Measurements from ENCODE around the gene FBN2.
A peak's percentile ranks its signal among the peaks of the same experiment; 100 is the strongest.

The FBN2 gene

DNA sequence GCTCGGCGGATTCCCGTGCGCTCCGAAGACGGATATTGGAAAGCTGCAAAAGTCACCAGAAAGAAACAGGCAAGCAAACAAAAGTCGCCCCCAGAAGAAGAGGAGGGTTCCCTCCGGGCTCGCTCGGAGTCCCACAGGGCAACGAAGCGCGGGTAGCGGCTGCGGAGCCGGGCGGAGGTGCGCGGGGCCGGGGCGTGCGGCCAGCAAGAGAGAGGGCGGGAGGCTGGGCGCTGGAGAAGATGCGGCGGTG is at the start of gene FBN2:
Gene FBN2 (minus strand): TSS at position 246 of the 250 bp plus-strand sequence. CDS start 642 bp downstream, outside the sequence.
- DNase-seq, result no peak

GRCh38 chr5:128587275-128587674 is 49.2 kb upstream of the FBN2 start:
- DNase-seq, result no peak

GRCh38 chr5:128586848-128587247 is 48.8 kb upstream of the FBN2 start:
- peak; percentile 64 for DNase-seq

- peak; percentile 44 for DNase-seq
Observed at GRCh38 chr5:128579639-128580038, 41.6 kb upstream of the FBN2 start.

- DNase-seq, result peak; percentile 94
Observed at GRCh38 chr5:128579093-128579492, 41.0 kb upstream of the FBN2 start.

- peak; percentile 57 for DNase-seq
Observed at GRCh38 chr5:128574041-128574440, 36.0 kb upstream of the FBN2 start.

GRCh38 chr5:128572930-128573319 is 34.9 kb upstream of the FBN2 start:
- peak; percentile 69 for DNase-seq

DNA sequence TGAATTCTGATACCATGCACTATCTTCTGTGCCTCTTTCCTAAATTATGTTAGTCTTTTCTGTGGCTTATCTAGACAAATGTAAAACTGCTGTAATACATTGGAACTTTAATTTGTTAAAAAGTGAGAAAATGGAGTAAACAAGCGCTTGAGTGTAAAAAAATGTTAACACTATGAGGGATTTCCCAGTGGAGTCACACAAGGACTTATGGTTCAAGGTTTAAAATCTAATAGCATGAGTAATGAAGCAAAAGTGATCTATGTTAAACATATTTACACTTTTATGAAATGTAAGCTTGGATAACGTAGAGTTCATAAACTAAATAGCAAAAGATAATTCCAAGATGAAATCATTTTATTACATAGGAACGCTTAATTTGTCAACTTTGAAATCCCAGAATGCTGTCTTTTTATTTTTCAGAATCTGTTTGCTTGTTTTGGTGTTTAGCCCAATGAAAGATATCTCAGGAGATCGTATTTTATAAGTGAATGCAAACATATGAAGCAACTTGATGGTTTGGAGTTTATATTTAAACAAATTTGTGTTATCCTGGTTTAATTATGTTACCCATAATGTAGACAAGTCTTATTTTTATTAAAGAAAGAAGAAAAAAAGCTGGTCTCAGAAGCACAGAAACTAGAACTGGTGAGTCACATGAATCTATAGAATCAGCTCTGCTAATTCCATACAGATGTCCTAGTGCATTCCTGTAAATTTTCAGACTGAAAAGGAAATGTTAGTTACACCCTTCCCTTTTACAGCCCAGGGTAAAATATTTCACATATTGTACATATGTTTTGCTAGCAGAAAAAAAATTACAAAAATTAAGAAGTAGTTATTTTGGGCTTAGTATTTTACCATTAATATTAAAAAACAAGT is 34.2 kb upstream of the FBN2 start:
- DNase-seq, result peak; percentile 89

GRCh38 chr5:128566178-128566577 is 28.1 kb upstream of the FBN2 start:
- DNase-seq, result no peak

DNA sequence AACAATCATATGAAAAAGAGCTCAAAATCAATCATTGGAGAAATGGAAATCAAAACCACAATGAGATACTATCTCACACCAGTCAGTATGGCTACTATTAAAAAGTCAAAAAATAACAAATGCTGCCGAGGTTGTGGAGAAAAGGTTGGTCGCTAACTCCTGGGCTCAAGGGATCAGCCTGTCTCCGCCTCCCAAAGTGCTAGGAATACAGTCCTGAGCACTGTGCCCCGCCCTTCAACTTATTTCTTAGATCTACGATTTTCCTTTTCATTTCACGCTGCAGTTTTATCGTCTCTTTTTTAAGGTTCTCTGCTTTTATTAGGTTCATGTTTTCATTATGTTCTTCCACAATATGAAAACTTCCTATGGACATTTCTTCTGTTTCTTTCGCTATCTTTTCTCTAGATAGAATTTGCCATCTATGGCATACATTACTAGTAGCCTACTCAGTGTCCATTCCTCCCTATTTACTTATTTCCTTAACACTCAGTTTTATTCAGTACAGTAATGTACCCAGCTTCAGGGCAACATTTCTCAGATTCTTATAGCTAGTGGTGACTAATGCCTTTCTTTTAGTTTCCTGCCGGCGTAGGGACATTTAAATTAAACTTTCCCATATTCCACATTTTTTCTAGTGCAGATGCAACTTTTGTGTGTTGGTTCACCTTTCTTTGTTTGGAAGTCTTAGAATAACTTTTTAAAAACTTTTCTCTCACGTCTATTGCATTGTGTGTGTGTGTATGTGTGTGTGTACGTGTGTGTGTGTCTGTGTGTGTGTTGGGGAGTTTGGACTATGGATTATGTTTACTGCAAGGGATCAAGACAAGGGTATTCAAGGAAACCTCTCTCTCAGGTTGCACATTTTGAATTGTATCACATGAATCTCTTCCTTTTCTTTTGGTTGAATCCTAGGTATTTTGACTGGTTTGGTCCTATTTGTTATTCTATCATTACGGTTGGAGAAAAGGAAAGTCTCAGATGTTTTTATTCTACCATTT is 21.6 kb upstream of the FBN2 start:
- DNase-seq, result peak; percentile 62

- DNase-seq, result no peak
Observed at GRCh38 chr5:128553747-128554146, 15.7 kb upstream of the FBN2 start.

DNA sequence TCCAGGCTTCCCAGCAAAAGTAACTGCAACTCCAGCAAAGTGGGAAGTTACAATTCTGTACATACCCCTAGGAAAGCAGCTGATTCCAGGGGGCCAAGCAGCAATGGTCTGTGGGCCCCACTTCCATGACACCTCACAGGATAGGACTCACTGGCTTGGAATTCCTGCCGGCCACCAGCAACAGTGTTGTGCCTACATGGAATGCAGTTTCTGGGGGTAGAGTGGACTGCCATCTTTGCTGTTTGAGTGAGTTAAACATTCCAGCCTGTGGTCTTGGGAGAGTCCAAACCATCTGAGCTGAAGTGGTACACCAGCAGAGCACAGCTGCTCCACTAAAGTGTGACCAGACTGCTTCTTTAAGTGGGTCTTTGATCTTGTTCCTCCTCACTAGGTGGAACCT is 13.4 kb upstream of the FBN2 start:
- peak; percentile 67 for DNase-seq

DNA sequence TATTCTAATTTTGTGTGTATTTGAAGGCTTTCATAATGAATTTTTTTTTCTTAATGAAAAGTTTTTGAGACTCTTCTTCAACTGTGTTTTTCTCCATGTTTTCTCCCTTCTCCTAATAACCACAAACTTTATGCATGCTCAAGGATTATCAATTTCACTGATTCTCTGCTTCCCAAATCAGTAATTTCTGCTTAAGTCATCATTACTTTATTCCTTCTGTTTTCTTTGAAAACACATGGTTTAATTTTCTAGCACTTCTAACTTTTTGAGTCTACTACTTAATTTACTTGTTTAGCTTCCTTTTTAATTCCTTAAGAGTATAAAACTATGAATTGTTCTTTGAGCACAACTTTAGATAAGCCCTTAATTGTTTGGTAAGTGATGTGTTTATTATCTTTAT is 11.5 kb upstream of the FBN2 start:
- no peak for DNase-seq

DNA sequence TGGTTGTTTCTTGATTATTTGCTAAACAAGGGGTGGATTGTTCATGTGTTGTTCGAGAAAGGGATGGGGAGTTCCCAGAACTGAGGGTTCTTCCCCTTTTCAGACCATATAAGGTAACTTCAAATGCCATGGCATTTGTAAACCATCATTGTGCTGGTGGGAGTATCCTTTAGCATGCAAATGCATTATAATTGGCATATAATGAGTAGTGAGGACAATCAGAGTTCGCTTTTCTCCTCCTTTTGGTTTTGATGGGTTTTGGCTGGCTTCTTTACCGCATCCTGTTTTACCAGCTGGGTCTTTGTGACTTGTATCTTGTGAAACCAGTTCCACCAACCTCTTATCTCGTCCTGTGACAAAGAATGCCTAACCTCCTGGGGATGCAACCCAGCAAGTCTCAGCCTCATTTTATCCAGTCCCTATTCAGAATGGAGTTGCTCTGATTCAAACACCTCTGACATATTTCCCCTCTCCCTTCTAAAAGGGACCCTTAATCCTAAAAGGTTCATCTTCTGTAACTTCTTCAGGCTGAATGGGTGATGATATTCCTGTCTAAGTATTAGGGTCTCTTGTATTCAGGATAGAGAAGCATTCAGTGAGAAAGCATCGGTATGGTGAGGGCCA is 8.7 kb upstream of the FBN2 start:
- DNase-seq, result no peak

DNA sequence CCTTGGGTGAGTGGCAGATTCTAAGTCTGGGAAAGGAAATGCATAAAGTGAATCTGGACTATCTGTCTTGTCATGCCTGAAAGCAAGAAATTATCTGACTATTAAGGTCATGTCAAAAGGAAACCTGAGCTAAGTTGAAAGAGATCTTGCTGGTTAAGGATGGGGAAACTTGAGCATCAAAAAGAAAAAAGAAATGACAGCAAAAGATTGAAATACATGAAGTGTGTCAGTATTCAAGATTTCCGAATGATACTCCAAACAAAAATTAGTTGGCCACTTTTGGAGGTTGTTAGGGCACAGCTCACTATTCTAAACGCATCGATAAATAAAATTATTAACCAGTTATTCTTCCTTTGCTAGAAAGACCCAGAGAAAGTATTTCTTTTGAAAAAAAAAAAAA is 3.3 kb upstream of the FBN2 start:
- DNase-seq, result no peak

DNA sequence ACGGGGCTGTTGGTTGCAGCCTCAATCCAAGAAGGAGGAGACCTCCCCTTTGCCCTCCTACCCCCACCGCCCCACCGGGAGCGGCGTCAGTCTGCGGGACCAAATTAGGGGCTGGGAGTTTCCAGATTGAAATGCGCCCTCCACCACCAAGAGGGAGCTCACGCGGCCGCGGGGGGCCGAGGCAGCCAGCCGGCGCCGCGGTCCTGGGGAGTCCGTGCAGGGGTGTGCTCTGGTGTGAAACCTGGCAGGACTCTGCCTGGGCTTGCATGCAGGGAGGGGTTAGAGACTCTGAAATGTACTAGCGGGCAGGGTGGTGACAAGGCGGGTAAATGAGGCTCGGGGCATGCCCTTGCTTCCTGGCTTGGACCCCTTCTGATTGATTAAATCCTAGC is 989 bp upstream of the FBN2 start:
- DNase-seq, result peak; percentile 40

DNA sequence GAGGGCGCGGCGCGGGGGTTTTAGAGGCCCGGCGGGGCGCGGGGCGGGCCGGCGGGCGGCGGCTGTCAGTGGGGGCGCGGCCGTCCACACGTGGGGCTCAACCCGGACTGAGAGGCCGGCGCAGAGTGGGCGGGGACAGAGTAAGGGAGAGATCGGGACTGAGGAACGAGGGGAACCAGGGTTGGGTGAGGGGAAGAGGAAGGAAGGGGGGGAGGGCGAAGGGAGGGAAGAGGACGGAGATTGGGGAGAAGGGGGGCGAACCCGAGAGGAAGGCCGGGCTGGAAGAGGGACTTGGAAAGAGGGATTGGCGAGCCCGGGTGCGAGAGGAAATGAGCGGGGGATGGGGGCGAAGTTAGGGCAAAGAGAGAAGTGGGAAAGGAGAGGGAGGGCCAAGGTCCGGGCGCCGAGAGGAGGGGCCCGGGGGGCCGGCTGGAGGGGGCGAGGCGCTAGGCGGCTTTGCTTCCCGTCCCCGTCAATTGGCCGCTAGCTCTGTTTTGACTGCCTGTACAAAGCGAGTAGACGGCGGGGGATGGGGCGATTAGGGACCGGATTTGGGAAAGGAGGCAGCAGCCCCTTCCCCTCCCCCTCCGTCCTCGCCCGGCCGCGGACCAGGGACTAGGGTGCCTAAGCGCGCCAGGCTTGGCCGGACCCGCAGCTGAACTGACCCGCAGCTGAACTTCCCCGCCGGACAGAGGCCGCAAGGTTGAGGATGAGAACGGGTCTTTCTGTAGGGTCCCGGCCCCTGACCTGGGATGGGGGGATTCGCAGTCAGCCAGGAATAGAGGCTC is 399 bp upstream of the FBN2 start:
- DNase-seq, result peak; percentile 94

DNA sequence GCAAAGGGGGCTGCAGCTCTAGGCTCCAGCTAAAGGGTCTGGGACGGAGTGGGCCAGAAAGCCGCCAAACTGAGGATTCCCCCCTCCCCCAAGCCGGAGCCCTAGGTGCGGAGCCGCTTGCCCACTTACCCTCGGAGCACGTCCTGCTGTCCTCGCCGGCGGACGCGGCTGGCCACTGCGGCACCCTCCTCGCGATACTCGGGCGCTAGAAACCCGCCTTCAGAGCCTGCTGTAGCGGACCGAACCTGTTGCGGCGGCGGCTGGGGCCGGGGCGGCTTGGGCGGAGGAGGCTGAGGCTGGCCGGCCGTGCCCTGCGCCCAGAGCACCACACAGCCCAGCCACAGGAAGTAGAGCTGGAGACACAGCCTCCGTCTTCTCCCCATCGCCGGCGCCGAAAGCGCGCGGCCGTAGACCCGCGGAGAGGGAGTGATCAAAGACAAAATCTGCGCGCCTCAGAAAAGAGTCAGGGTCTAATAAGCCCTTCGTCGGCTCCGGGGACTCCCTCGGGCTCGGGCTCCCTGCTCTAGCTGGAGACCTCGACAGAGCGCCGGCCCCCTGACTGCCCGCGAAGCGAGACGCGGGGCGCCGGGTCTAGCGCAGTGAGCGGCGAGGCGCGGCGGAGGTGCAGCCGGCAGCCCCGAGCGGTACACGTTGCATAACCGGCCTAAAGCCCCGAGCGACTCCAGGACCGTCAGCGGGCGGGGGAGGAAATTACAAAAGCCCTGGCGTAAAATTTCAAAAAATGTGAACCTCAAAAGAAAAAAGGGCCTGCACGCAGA is 635 bp downstream of the FBN2 start:
- DNase-seq, result peak; percentile 73

GRCh38 chr5:128536254-128537220 is 1.5 kb downstream of the FBN2 start:
- DNase-seq, result peak; percentile 50

- DNase-seq, result peak; percentile 26
Observed at GRCh38 chr5:128535251-128535650, 2.8 kb downstream of the FBN2 start.

DNA sequence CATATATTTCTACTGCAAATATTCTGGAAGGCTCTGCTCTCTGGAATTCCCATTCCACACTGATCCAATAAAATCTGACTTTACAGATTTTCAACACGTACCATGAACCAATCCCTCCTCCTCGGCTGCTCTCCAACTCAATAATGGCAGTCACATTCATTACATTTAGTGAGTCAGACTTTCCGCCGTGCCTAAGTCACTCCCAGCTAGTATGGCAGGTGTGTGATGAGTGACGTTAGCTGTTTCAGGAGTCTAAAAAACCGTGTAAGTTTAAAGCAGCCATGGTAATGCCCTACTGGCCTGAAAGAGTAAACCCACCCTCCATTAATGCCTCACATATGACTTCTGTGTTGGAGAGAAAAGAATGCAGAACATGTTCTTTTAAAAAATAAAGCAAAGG is 3.3 kb downstream of the FBN2 start:
- DNase-seq, result peak; percentile 86
